H9 (cell line): ENCODE results near the gene LRRC28. TPM values are rescaled to one million over a fixed set of nuclear protein-coding genes. Genes with fewer than 3 reads are reported as not detected.

Source experiments
- DNase-seq: peaks from one replicate; pipeline ENCODE4 v3.0.0-alpha.2; 2017
- H2AFZ ChIP-seq: one replicate; pipeline ENCODE4 v1.6.1; 2013; ENCODE audit warnings: mild to moderate bottlenecking, low read length, control low read depth, moderate library complexity
- H2AK5ac ChIP-seq: 2 replicates; pipeline ENCODE4 v1.6.1; 2013; ENCODE audit warnings: low read length, control low read depth, mixed read lengths; ENCODE audit not compliant: insufficient read length
- H2BK120ac ChIP-seq: one replicate; pipeline ENCODE4 v1.6.1; 2013; ENCODE audit warnings: low read depth, mild to moderate bottlenecking, low read length, control low read depth, inconsistent platforms; ENCODE audit not compliant: poor library complexity, severe bottlenecking
- H2BK12ac ChIP-seq: 2 replicates; pipeline ENCODE4 v1.6.1; 2013; ENCODE audit warnings: low read length, control low read depth, mixed read lengths, low read depth; ENCODE audit not compliant: insufficient read length
- H2BK15ac ChIP-seq: 2 replicates; pipeline ENCODE4 v1.6.1; 2013; ENCODE audit warnings: low read depth, low read length, control low read depth
- H2BK20ac ChIP-seq: one replicate; pipeline ENCODE4 v1.6.1; 2013; ENCODE audit warnings: low read depth, mild to moderate bottlenecking, low read length, control low read depth, inconsistent platforms; ENCODE audit not compliant: poor library complexity, severe bottlenecking
- H2BK5ac ChIP-seq: 2 replicates; pipeline ENCODE4 v1.6.1; 2013; ENCODE audit warnings: low read length, control low read depth, mixed read lengths; ENCODE audit not compliant: insufficient read length
- H3K14ac ChIP-seq: 2 replicates; pipeline ENCODE4 v1.6.1; 2013; ENCODE audit warnings: low read length, control low read depth; ENCODE audit not compliant: insufficient read depth
- H3K18ac ChIP-seq: 2 replicates; pipeline ENCODE4 v1.6.1; 2013; ENCODE audit warnings: low read depth, mild to moderate bottlenecking, mixed read lengths, low read length, control low read depth; ENCODE audit not compliant: insufficient read length
- H3K23ac ChIP-seq: 2 replicates; pipeline ENCODE4 v1.6.1; 2013; ENCODE audit warnings: low read length, control low read depth, mixed read lengths, low read depth; ENCODE audit not compliant: insufficient read length
- H3K23me2 ChIP-seq: 2 replicates; pipeline ENCODE4 v1.6.1; 2013; ENCODE audit warnings: low read depth, mild to moderate bottlenecking, mixed read lengths, low read length, control low read depth; ENCODE audit not compliant: insufficient read length, poor library complexity, severe bottlenecking
- H3K27ac ChIP-seq: 2 replicates; pipeline ENCODE4 v1.5.1; 2013; ENCODE audit warnings: low read length, control low read depth, mixed read lengths, low read depth; ENCODE audit not compliant: insufficient read length
- H3K27me3 ChIP-seq: 2 replicates; pipeline ENCODE4 v1.6.1; 2013; ENCODE audit warnings: low read length, control low read depth, inconsistent platforms; ENCODE audit not compliant: insufficient read depth
- H3K4ac ChIP-seq: 2 replicates; pipeline ENCODE4 v1.6.1; 2013; ENCODE audit warnings: low read depth, mild to moderate bottlenecking, control low read depth, inconsistent platforms, low read length, moderate library complexity
- H3K4me1 ChIP-seq: 2 replicates; pipeline ENCODE4 v1.6.1; 2013; ENCODE audit warnings: low read length, control low read depth, inconsistent platforms; ENCODE audit not compliant: insufficient read depth
- H3K4me2 ChIP-seq: 2 replicates; pipeline ENCODE4 v1.6.1; 2013; ENCODE audit warnings: low read length, control low read depth, mixed read lengths; ENCODE audit not compliant: insufficient read length, insufficient read depth
- H3K56ac ChIP-seq: 2 replicates; pipeline ENCODE4 v1.6.1; 2013; ENCODE audit warnings: low read depth, mild to moderate bottlenecking, mixed read lengths, low read length, control low read depth; ENCODE audit not compliant: insufficient read length
- H3K79me1 ChIP-seq: 2 replicates; pipeline ENCODE4 v1.6.1; 2013; ENCODE audit warnings: low read depth, mild to moderate bottlenecking, moderate library complexity, low read length, control low read depth, inconsistent platforms; ENCODE audit not compliant: insufficient read depth, poor library complexity, severe bottlenecking
- H3K79me2 ChIP-seq: 2 replicates; pipeline ENCODE4 v1.6.1; 2013; ENCODE audit warnings: low read length, control low read depth, inconsistent platforms; ENCODE audit not compliant: insufficient read depth
- H3K9ac ChIP-seq: 2 replicates; pipeline ENCODE4 v1.6.1; 2013; ENCODE audit warnings: low read length, control low read depth, mixed read lengths; ENCODE audit not compliant: insufficient read length; ENCODE audit errors: extremely low read depth
- H3K9me3 ChIP-seq: one replicate; pipeline ENCODE4 v1.6.1; 2013; ENCODE audit warnings: low read depth, low read length, inconsistent platforms; ENCODE audit not compliant: control insufficient read depth
- H3T11ph ChIP-seq: one replicate; pipeline ENCODE4 v1.6.1; 2013; ENCODE audit warnings: mild to moderate bottlenecking, low read length, control low read depth, inconsistent platforms
- H4K20me1 ChIP-seq: one replicate; pipeline ENCODE4 v1.6.1; 2013; ENCODE audit not compliant: control insufficient read depth, insufficient read length, insufficient read depth
- H4K5ac ChIP-seq: 2 replicates; pipeline ENCODE4 v1.6.1; 2013; ENCODE audit warnings: low read depth, mild to moderate bottlenecking, mixed read lengths, low read length, control low read depth; ENCODE audit not compliant: insufficient read length
- H4K8ac ChIP-seq: replicated peaks from 2 replicates; pipeline ENCODE4 v1.6.1; 2013; ENCODE audit warnings: low read length, control low read depth, mixed read lengths, low read depth; ENCODE audit not compliant: insufficient read length
- H4K91ac ChIP-seq: 2 replicates; pipeline ENCODE4 v1.6.1; 2013; ENCODE audit warnings: low read depth, mild to moderate bottlenecking, moderate library complexity, mixed read lengths, low read length, control low read depth; ENCODE audit not compliant: insufficient read length
- H3K27ac Mint-ChIP-seq, 3 experiments: 2 replicates in 2 of 3; 3 replicates in 1 of 3; pipeline ENCODE4 v1.8.0; 2020 to 2021; ENCODE audit warnings: mixed read lengths in 3 of 3, mild to moderate bottlenecking in 1 of 3, moderate library complexity in 1 of 3
- H3K27me3 Mint-ChIP-seq: 2 replicates; pipeline ENCODE4 v1.8.0; 2021; ENCODE audit warnings: low read depth, mild to moderate bottlenecking, moderate library complexity, mixed read lengths
- H3K36me3 Mint-ChIP-seq, 3 experiments: 2 replicates in 2 of 3; 3 replicates in 1 of 3; pipeline ENCODE4 v1.8.0; 2020 to 2021; ENCODE audit warnings: low read depth in 3 of 3, mixed read lengths in 3 of 3; ENCODE audit not compliant: insufficient read depth in 1 of 3
- H3K4me1 Mint-ChIP-seq, 2 experiments: 2 replicates each; pipeline ENCODE4 v1.8.0; 2020; ENCODE audit warnings: mixed read lengths in 2 of 2
- H3K4me3 Mint-ChIP-seq, 2 experiments: 2 replicates in 1 of 2; 3 replicates in 1 of 2; pipeline ENCODE4 v1.8.0; 2020 to 2021; ENCODE audit warnings: mild to moderate bottlenecking in 2 of 2, mixed read lengths in 2 of 2, moderate library complexity in 1 of 2
- H3K9me3 Mint-ChIP-seq, 2 experiments: 2 replicates in 1 of 2; 3 replicates in 1 of 2; pipeline ENCODE4 v1.8.0; 2020; ENCODE audit warnings: mild to moderate bottlenecking in 2 of 2, mixed read lengths in 2 of 2, moderate library complexity in 1 of 2
- CTCF ChIP-seq: fragments of 200-600 bp; sonication (generic); conservative IDR thresholded peaks from 3 replicates; pipeline ENCODE4 v1.8.0; 2021; ENCODE audit warnings: antibody characterized with exemption, mild to moderate bottlenecking
- WGBS: extraction: QIAGEN DNeasy Blood & Tissue Kit; methylation state at CpG from one replicate; pipeline ENCODE4 v1.1.7; 2013; ENCODE audit warnings: missing lambda C conversion rate, low lambda C conversion rate, mixed read lengths; ENCODE audit not compliant: insufficient read length; ENCODE audit errors: extremely low coverage; 5-methylcytosine and 5-hydroxymethylcytosine counted together
- total RNA-seq: library from RNA; stranded (reverse); gene quantifications from 2 replicates; pipeline ENCODE4 v1.2.1, GENCODE V29; 2021

Gene LRRC28
- total RNA-seq, 1 experiment from 2014 or later = 17.6 TPM

DNA sequence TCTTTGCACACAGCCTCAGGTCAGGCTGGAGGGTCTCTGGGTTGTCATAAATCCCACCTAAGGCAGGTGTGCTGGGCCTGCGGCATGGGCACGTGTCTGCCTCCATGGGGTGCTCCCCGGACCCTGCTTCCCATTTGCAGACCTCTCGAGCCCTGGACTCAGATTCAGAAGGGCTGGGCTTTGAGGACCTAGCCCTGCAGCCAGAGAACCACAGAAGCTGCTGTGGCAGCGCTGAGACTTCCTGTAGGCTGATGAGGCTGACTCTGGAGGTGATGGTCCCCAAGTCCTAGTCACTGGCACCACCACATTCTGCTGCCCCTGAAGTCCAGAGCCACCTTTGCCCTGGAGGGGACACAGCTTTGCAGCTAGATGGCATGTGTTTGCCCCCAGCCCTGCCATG is 156.4 kb downstream of the LRRC28 start:
- Histone ChIP-seq H3K23ac (no peak overlapping the region), H4K5ac (no peak overlapping the region), H2AFZ (no peak overlapping the region), H2BK5ac (no peak overlapping the region), H4K91ac (no peak overlapping the region), H3K79me2 (no peaks in the 10 kb centered on the region), H3K56ac (no peak overlapping the region), H3K9me3 (no peaks in the 10 kb centered on the region), H2BK20ac (no peak overlapping the region), H2BK15ac (no peak overlapping the region), H3K23me2 (no peaks in the 10 kb centered on the region), H4K8ac (no peak overlapping the region), H3K4me1 (no peaks in the 10 kb centered on the region), H3K9ac (no peak overlapping the region), H3K79me1 (no peaks in the 10 kb centered on the region), H3K14ac (no peak overlapping the region), H4K20me1 (no peaks in the 10 kb centered on the region), H2BK120ac (no peak overlapping the region), H3K27ac (no peak overlapping the region), H3K4me2 (no peak overlapping the region), H2BK12ac (no peak overlapping the region), H3K27me3 (no peaks in the 10 kb centered on the region), H3K18ac (no peak overlapping the region), H2AK5ac (no peak overlapping the region), H3T11ph (no peak overlapping the region), H3K4ac (no peak overlapping the region)
- no CpG with 5 or more reads among the region's 5 CpGs for WGBS
- H3K4me1 Mint-ChIP-seq = peaks cover 0 to 2% of the 10 kb centered on the region in 2 experiments; a peak in 1 of 4 replicates
- H3K4me3 Mint-ChIP-seq = no peak overlapping the region
- no peaks in the 10 kb centered on the region; a peak in 2 of 5 replicates for H3K9me3 Mint-ChIP-seq
- no peaks in the 10 kb centered on the region for H3K27me3 Mint-ChIP-seq
- DNase-seq = no peak
- TF ChIP-seq CTCF = no peak
- no peaks in the 10 kb centered on the region for H3K36me3 Mint-ChIP-seq
- no peak overlapping the region; a peak in 1 of 7 replicates for H3K27ac Mint-ChIP-seq
